Natural killer cell treated with Interleukin-12 subunit alpha and Interleukin-12 subunit beta and Interleukin-15 and Interleukin-18, amount 100 ng/mL, for 72 hours (primary cell): ENCODE measurements around the gene MELTF. TPM values are rescaled to one million over a fixed set of nuclear protein-coding genes. Genes with fewer than 3 reads are reported as not detected.

Experiments
- ATAC-seq, 2 donors: fragments of 150-1000 bp; cut with Tn5 transposase in 1 of 2; sonication (Bioruptor Pico), chemical (Tn5 transposase) in 1 of 2; 2 replicates each; pipeline ENCODE4 v1.10.0; 2021
- DNase-seq: peaks from one replicate; pipeline ENCODE4 v3.0.0; 2022; ENCODE audit warnings: low spot score
- H3K27ac Mint-ChIP-seq, 2 donors: 1 replicate in 1 of 2; 2 replicates in 1 of 2; pipeline ENCODE4 v1.8.0; 2022; ENCODE audit warnings: mixed read lengths in 2 of 2, mild to moderate bottlenecking in 1 of 2, moderate library complexity in 1 of 2
- H3K27me3 Mint-ChIP-seq, 2 donors: 1 replicate in 1 of 2; 2 replicates in 1 of 2; pipeline ENCODE4 v1.8.0; 2022; ENCODE audit warnings: mixed read lengths in 2 of 2
- H3K36me3 Mint-ChIP-seq: one replicate; pipeline ENCODE4 v1.8.0; 2022; ENCODE audit warnings: mixed read lengths
- H3K4me1 Mint-ChIP-seq, 2 donors: 1 replicate in 1 of 2; 2 replicates in 1 of 2; pipeline ENCODE4 v1.8.0; 2022; ENCODE audit warnings: low read depth in 2 of 2, mixed read lengths in 2 of 2, mild to moderate bottlenecking in 1 of 2
- H3K4me3 Mint-ChIP-seq: one replicate; pipeline ENCODE4 v1.8.0; 2022; ENCODE audit warnings: mixed read lengths
- H3K9me3 Mint-ChIP-seq: 2 replicates; pipeline ENCODE4 v1.8.0; 2022; ENCODE audit warnings: mixed read lengths
- total RNA-seq, 2 donors: library from RNA; stranded (reverse); gene quantifications; one replicate each; pipeline ENCODE4 v1.2.3, GENCODE V29; 2022

MELTF gene
- total RNA-seq, 2 donors from 2014 or later: 2.1 to 3.7 TPM

- ATAC-seq: peak; percentile 83 to 84
- Mint-ChIP-seq H3K9me3 (no peaks in the 10 kb centered on the region), H3K36me3 (no peaks in the 10 kb centered on the region), H3K27me3 (peaks cover 0 to 2% of the 10 kb centered on the region in 2 donors), H3K4me1 (peaks cover 6 to 12% of the 10 kb centered on the region in 2 donors), H3K27ac (no peak within 1 kb of the TSS), H3K4me3 (peak within 1 kb of the TSS; percentile 77)
- peak; percentile 73 for DNase-seq
These were observed 61.1 kb downstream of the MELTF start, which contains the start of gene PIGZ for GRCh38 chr3:196968233-196969133. Gene PIGZ (minus strand): TSS chr3:196968833. CDS start chr3:196952031, 16,802 bp downstream.

- peaks cover 6 to 12% of the 10 kb centered on the region in 2 donors for H3K4me1 Mint-ChIP-seq
- no peak overlapping the region for H3K27ac Mint-ChIP-seq
- H3K27me3 Mint-ChIP-seq: peaks cover 0 to 2% of the 10 kb centered on the region in 2 donors
- DNase-seq (no peak), ATAC-seq (no peak)
- H3K9me3 Mint-ChIP-seq: no peaks in the 10 kb centered on the region
- H3K4me3 Mint-ChIP-seq: peak overlapping the region; percentile 69
- H3K36me3 Mint-ChIP-seq: no peaks in the 10 kb centered on the region
These were observed 62.0 kb downstream of the MELTF start for GRCh38 chr3:196967412-196968232.

DNA sequence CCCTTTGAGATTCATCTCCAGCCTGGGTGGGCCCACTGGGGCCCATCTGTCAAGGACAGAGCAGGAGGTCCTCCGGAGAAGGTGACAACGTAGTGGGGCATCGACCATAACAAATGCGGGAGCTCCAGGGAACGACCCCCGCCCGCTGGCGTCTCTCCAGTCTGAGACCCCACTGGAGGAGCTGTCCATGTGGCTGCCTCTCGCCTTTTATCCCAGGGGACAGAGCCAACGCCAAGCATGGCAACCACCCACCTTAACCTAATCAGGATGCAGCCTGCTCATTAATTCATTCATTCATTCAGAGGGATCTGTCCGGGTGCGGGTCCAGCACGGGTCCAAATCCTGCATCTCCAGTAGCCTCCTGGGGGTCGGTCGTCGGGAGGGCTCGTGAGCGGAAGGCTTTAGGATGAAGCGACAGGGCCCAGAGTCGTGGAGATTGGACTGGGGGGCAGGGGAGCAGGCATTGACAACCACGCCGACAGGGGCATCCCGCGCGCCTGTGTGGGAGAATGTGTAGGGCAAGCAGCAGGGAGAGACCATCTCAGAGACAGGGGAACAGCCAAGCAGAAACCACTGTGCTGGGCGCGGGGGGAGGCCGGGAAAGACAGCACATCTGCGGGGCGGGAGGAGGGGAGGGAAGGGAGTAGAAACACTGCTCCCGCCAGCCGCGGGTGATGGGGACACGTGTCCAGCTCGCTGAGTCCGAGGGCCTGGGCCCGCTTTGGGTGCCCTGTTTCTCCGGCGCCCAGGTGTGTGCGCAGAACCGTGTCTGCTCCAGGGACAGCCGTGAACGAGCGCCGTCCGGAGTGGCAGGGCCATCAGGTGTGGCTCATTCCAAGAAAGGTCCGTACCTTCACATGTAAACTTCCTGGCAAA lies 62.9 kb downstream of the MELTF start:
- H3K27me3 Mint-ChIP-seq: peaks cover 0 to 2% of the 10 kb centered on the region in 2 donors
- H3K4me3 Mint-ChIP-seq: peak overlapping the region; percentile 34
- ATAC-seq: no peak

DNA sequence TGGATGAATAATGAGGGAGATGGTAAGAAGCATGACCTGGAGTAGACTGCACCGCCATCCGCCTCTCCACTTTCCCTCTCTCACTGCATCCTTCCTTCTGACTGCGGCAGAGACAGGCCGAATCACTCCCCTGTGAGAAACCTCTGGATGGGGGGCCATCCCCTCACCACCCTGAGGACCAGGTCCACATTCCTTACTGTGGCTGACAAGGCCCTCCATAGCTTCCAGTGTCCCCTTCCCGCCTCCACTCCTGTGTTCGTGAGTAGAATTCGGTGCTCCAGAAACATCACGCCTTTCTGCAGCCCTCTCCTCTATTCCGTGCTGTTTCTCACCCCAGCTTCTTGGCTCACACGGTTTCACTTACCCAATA lies 63.8 kb downstream of the MELTF start:
- Mint-ChIP-seq H3K36me3 (no peaks in the 10 kb centered on the region), H3K27ac (no peak overlapping the region), H3K4me3 (no peak overlapping the region), H3K9me3 (no peaks in the 10 kb centered on the region), H3K27me3 (peaks cover 0 to under 1% of the 10 kb centered on the region in 2 donors), H3K4me1 (peaks cover 6 to 11% of the 10 kb centered on the region in 2 donors)
- ATAC-seq: no peak
- no peak for DNase-seq

More for the DNA sequence above, 62.9 kb downstream of the MELTF start:
- Mint-ChIP-seq H3K9me3 (no peaks in the 10 kb centered on the region), H3K36me3 (no peaks in the 10 kb centered on the region), H3K27ac (no peak overlapping the region), H3K4me1 (peaks cover 6 to 12% of the 10 kb centered on the region in 2 donors)
- DNase-seq: no peak

DNA sequence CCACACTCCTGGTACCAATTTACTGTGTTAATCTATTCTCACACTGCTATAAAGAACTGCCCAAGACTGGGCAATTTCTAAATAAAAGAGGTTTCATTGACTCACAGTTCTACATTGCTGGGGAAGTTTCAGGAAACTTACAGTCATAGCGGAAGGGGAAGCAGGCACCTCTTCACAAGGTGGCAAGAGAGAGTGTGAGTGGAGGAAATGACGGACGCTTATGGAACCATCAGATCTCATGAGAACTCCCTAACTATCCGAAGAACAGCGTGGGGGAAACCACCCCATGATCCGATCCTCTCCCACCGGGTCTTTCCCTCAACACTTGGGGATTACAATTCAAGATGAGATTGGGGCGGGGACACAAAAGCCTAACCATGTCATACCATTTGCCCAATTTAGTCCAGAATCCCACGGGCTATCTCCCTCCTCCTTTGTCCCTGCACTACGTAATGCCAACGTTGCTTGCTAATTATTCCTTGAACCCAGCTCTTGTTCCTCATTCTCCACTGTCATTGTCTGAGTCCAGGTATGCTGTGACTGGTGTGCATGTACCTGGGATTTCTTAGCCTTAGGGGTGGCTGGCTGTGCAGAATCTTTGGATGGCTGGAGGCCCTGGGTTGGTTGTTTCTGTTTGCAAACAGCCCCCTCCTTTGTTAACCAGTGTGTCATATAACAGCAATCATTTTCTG lies 64.4 kb downstream of the MELTF start:
- DNase-seq (no peak), ATAC-seq (no peak)
- Mint-ChIP-seq H3K27ac (no peak overlapping the region), H3K4me1 (peaks cover 6% of the 10 kb centered on the region in 2 donors), H3K4me3 (no peak overlapping the region), H3K27me3 (no peaks in the 10 kb centered on the region), H3K36me3 (no peaks in the 10 kb centered on the region), H3K9me3 (no peaks in the 10 kb centered on the region)

GRCh38 chr3:196963631-196963953 lies 66.0 kb downstream of the MELTF start:
- Mint-ChIP-seq H3K36me3 (no peaks in the 10 kb centered on the region), H3K9me3 (no peaks in the 10 kb centered on the region), H3K4me3 (no peak overlapping the region), H3K27me3 (no peaks in the 10 kb centered on the region), H3K4me1 (peaks cover 4 to 6% of the 10 kb centered on the region in 2 donors), H3K27ac (no peak overlapping the region)
- ATAC-seq (no peak), DNase-seq (no peak)

- ATAC-seq (no peak), DNase-seq (no peak)
- Mint-ChIP-seq H3K4me1 (peaks cover 4 to 6% of the 10 kb centered on the region in 2 donors), H3K27ac (no peak overlapping the region), H3K27me3 (no peaks in the 10 kb centered on the region), H3K9me3 (no peaks in the 10 kb centered on the region), H3K36me3 (no peaks in the 10 kb centered on the region), H3K4me3 (no peak overlapping the region)
These were observed 66.5 kb downstream of the MELTF start for GRCh38 chr3:196962930-196963630.

- Mint-ChIP-seq H3K4me3 (no peak overlapping the region), H3K4me1 (peaks cover 0 to under 1% of the 10 kb centered on the region in 2 donors), H3K27me3 (no peaks in the 10 kb centered on the region), H3K9me3 (no peaks in the 10 kb centered on the region), H3K27ac (no peak overlapping the region), H3K36me3 (no peaks in the 10 kb centered on the region)
- ATAC-seq: no peak
- DNase-seq: no peak
These were observed 67.3 kb downstream of the MELTF start for GRCh38 chr3:196962108-196962929.

- H3K36me3 Mint-ChIP-seq: no peaks in the 10 kb centered on the region
- no peak overlapping the region for H3K27ac Mint-ChIP-seq
- no peak overlapping the region for H3K4me3 Mint-ChIP-seq
- DNase-seq: no peak
- H3K4me1 Mint-ChIP-seq: no peaks in the 10 kb centered on the region
- no peaks in the 10 kb centered on the region for H3K9me3 Mint-ChIP-seq
- ATAC-seq: no peak
- H3K27me3 Mint-ChIP-seq: no peaks in the 10 kb centered on the region
These were observed 74.8 kb downstream of the MELTF start for GRCh38 chr3:196954832-196955231.
